Measurements from ENCODE around the gene DYNLT1. TPM values are rescaled to one million over a fixed set of nuclear protein-coding genes. Genes with fewer than 3 reads are reported as not detected.

DYNLT1 gene
- total and polyA plus RNA-seq, 10 of the 15 experiments (the other 5 are each of a cell fraction or from before 2014, with no cell fraction given) = 33.6 to 298 (median 89.2) TPM

GRCh38 chr6:158686791-158687381, 42.3 kb upstream of the DYNLT1 start (continued):
- TF ChIP-seq SKIL (IDR thresholded peaks at IDR 0.05; ENCODE audit: low read depth, poor library complexity, severe bottlenecking) (no peak), MTA2 (IDR thresholded peaks at IDR 0.05; ENCODE audit: low read depth) (no peak), PKNOX1 (IDR thresholded peaks at IDR 0.05) (peak; percentile 46), HCFC1 (IDR thresholded peaks at IDR 0.05; ENCODE audit: low read length) (no peak), PML (IDR thresholded peaks at IDR 0.05; ENCODE audit: low read length) (no peak), CBFB (IDR thresholded peaks at IDR 0.05; ENCODE audit: low read depth) (no peak), IKZF1 (conservative IDR thresholded peaks at IDR 0.05) (peak; percentile 15; the same call in 1 of the 2 replicates), SMC3 (IDR thresholded peaks at IDR 0.05; ENCODE audit: borderline replicate concordance, low read length) (no peak), CHD2 (IDR thresholded peaks at IDR 0.05; ENCODE audit: borderline replicate concordance, low read depth, low read length) (no peak), EZH2 (IDR thresholded peaks at IDR 0.05; ENCODE audit: borderline replicate concordance, control insufficient read depth, low read depth, low read length) (no peak), MEF2B (IDR thresholded peaks at IDR 0.05; ENCODE audit: partially characterized antibody, poor library complexity, severe bottlenecking) (no peak), IKZF2 (IDR thresholded peaks at IDR 0.05) (peak in 1 of 2 experiments; percentile 26; a peak in 1 of 4 replicates), WRNIP1 (IDR thresholded peaks at IDR 0.05; ENCODE audit: borderline replicate concordance, low read depth, low read length) (no peak), MLLT1 (IDR thresholded peaks at IDR 0.05) (no peak), JUND (IDR thresholded peaks at IDR 0.05; ENCODE audit: low read depth, low read length) (no peak)

All from GM12878 (cell line).